NCI-H1417 treated with DMSO at 0.1 percent for 48 hours (cell line): ENCODE measurements around the gene SIN3A.
"Not testable (repeated sequence)": the region's sequence is repeated elsewhere in the genome, so short reads cannot be mapped to it uniquely, and the experiment has no call there.

Source experiments
- DNase-seq: peaks from one replicate; lab custom pipeline; 2025; lab: John Stamatoyannopoulos, UW

The SIN3A gene

DNA sequence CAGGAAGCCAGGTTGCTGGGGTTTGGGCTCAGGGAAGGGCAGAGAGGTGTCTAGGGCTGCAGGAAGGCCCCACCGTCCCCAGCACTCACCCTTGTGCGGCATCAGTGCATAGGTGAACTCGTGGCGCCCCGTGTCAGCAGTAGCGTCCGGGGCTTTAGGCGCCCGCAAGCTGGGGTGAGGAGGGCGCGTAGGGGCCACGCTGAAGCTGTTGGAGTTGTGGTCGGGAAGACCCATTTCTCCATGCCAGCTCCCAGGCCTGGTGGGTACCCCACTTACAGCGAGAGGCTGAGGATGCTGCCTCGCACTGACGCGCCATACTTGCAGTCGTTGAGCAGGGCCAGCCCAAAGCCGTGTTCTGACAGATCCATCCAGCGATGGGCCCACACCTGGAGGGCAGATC, 95.0 kb downstream of the SIN3A start:
- no peak for DNase-seq

GRCh38 chr15:75356006-75356405, 95.5 kb downstream of the SIN3A start:
- no peak for DNase-seq

GRCh38 chr15:75355369-75355768, 96.1 kb downstream of the SIN3A start:
- no peak for DNase-seq

GRCh38 chr15:75354454-75354853, 97.0 kb downstream of the SIN3A start:
- DNase-seq, result no peak

DNA sequence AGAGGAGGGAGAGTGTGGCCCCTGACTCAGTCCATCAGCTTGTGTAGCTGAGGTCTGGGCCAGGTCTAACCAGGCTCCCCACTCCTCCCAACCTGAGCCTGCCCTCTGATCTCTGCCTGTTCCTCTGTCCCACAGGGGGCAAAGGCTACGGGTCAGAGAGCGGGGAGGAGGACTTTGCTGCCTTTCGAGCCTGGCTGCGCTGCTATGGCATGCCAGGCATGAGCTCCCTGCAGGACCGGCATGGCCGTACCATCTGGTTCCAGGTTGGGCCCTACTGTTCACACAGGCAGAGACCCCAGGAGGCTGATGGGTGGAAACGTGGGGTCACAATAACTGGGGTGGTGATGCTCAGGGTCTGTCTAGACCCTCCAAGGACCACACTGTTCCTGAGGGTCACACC, 97.9 kb downstream of the SIN3A start:
- no peak for DNase-seq

- no peak for DNase-seq
Observed at GRCh38 chr15:75352186-75353080, 99.1 kb downstream of the SIN3A start.

GRCh38 chr15:75350601-75351361, 100.7 kb downstream of the SIN3A start:
- DNase-seq, result no peak

DNA sequence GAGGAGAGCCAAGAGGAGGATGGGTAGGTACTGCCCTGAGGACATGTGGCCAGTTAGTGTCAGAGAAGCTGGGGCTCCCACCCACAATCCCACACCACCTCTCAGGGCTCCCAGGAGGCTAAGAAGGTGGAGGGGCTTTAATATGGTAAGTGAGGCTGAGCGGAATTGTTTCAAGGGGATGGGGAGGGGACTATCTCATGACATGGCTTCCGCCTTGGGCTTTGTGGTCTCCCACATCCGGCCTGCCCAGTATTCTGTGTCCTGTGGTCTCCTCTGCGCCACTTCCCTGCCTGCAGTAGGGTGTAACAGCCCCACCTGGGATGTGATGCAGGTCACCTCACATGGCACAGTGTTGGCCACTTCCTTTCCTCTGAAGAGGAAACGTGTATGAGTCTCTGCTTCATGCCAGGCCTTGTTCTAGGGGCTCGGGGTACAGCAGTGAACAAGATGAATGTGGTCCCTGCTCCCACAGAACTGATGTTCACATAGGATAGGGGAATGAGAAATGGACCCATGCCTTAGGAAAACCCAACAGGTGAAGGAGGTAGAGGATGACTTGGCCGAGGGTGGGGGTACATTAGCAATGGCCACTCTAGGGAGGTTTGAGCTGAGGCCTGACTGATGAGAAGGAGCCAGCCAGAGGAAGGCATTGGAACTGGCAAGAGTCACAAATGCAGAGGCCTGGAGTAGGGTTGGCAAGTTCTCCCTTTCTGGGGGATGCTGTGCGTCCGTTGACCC, 101.5 kb downstream of the SIN3A start:
- no peak for DNase-seq

GRCh38 chr15:75349351-75349669, 102.2 kb downstream of the SIN3A start:
- not testable (repeated sequence) for DNase-seq

GRCh38 chr15:75348562-75349350, 102.7 kb downstream of the SIN3A start:
- DNase-seq, result no peak

- DNase-seq, result no peak
Observed at GRCh38 chr15:75348034-75348561, 103.4 kb downstream of the SIN3A start.

GRCh38 chr15:75347222-75348033, 104.1 kb downstream of the SIN3A start:
- DNase-seq, result no peak

DNA sequence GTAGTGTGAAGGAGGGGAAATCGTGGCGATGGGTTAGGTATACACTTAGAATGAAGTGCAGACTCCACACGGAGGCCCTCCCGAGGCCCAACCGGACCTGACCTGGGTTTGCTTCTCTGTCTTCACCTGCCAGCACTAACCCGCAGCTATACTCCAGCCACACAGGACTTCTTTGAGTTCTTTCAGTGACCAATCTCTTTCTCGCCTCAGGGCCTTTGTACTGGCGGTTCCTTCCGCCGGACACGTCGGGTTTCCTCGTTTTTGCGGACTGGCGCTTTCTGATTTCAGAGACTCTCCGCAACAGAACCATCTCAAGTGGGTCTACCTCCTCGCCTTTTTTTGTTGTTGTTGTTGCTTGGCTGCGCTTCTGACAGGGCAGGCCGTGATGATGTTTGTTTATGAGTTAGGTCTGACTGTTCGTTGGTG, 104.7 kb downstream of the SIN3A start, which contains the start of gene NEIL1:
Gene NEIL1, plus strand, starts transcription at position 244 of the 426 bp plus-strand sequence. CDS start 1,867 bp downstream, outside the sequence.
- no peak for DNase-seq

GRCh38 chr15:75343953-75344352, 107.5 kb downstream of the SIN3A start:
- not testable (repeated sequence) for DNase-seq

DNA sequence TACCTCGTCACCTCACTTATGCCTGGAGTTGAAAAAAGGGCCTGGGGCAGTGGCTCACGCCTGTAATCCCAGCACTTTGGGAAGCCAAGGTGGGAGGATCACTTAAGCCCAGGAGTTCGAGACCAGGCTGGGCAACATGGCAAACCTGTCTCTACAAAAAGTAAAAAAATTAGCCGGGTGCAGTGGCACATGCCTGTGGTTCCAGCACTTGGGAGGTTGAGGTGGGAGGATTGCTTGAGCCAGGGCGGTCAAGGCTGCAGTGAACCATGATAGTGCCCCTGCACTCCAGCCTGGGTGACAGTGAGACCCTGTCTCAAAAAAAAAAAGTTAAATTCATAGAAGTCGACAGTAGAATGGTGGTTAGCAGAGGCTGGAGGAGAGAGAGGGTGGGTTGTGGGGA, 109.3 kb downstream of the SIN3A start:
- DNase-seq, result no peak

DNA sequence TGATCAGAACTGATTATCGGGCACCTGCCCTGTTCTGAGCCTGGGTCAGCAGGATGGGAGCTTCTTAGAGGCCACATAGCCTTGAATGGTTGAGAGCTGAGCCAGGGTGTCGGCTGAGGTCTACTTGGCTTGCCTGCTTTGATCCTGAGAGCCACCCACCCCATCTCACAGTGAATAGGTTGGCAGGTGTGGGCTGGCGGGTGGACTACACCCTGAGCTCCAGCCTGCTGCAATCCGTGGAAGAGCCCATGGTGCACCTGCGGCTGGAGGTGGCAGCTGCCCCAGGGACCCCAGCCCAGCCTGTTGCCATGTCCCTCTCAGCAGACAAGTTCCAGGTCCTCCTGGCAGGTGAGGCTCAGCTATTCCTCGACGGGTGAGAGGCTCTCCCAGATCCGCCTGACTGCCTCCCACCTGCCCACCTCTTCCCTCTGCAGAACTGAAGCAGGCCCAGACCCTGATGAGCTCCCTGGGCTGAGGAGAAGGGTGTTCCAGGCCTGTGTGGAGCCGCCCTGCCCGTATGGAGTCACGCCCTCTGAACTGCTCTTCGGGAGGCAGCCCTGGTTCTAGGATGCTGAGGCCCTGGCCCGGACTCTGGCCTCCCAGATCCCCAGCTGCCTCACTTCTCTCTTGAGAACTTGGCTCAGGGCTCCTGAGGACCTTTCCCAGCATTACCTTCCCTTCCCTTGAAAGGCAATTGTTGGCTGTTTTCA, 111.8 kb downstream of the SIN3A start:
- DNase-seq, result no peak

DNA sequence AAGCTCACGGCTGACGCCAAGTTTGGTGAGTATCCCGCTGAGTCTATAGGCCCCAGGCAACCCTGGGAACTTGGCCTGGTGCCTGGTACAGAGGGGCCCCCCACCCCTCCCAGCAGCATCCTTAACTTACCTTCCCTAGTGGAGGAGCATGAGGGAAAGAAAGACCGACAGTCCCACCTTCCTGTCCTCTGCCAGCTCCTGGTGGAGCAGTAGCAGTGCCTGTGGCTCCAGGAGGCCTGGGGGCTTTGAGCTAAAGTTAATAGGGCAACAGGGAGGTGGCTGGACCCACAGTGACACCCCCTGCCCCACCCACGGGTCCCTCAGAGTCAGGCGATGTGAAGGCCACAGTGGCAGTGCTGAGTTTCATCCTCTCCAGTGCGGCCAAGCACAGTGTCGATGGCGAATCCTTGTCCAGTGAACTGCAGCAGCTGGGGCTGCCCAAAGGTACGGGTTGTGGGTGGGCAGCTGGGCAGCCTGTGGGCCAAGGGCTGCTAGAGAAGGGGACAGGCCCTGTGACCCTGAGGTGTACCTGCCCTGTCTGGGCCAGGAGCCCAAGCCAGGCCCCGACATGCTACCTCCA, 112.7 kb downstream of the SIN3A start:
- no peak for DNase-seq

DNA sequence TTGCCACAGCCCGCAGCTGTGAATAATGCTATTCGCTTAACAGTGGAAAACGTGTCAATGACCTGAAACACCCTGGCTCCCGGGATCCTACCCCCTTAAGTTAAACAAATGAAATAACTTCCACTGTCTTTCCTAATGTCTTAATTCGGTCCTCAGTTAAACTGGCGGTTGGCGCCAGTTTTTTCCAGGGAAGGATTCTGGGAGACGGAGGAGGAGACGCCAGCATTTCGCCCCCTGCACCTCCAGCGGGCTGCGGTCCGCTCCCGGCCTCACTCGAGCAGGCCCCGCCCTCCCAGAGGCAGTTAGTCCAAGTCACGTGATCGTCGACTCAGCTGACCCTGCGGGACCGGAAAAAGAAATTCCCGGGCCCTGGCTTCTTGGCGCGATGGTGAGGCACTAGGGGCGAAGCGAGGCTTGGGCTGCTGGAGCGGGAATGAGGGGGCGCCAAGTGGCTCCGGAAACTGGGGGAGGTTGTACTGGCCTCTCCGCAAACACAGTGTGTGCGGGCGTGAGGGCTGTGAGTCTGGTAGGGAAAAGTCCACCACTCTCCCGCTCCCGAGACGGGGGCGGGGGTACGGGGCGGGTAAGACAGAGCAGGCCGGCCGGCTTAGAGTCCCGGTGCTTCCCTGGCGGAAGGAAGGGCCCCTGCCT, 115.7 kb downstream of the SIN3A start, which contains the start of gene COMMD4:
Gene COMMD4, plus strand, starts transcription at position 359 of the 651 bp plus-strand sequence. Its CDS starts 27 bp downstream, at position 386.
- DNase-seq, result peak; percentile 70

- DNase-seq, result no peak
Observed at GRCh38 chr15:75335313-75335704, 116.2 kb downstream of the SIN3A start.
